ENCODE measurements around the gene MUC4. TPM values are rescaled to one million over a fixed set of nuclear protein-coding genes. Genes with fewer than 3 reads are reported as not detected.
"Not testable (repeated sequence)": the region's sequence is repeated elsewhere in the genome, so short reads cannot be mapped to it uniquely, and the experiment has no call there.

The MUC4 gene
- total and polyA plus RNA-seq, 9 of the 15 experiments (the other 6 are each of a cell fraction or from before 2014, with no cell fraction given), result under 0.01 to 0.21 (median 0.10) TPM; not detected in 4

DNA sequence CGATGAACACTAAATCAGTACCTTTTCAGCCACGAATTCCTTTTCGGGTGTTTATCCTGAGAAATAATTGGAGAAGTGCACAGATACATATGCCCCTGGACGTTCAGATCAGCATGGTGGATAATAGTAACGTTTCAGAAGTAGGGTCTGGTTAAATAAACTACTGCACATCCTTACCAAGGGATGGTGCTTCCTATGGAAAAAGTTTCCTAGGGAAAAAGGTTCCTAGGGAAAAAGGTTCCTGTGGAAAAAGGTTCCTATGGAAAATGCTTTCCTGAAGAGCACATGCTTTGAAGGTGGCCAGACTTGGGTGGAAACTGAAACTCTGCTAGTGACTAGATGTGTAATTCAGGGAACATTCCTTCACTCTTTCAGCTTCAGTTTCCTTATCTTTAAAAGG is 62.6 kb downstream of the MUC4 start:
- BruUV-seq (replicated peaks); H3K9me3 ChIP-seq (replicated peaks; ENCODE audit: control insufficient read depth, insufficient read depth, low read depth, low read length); FAIRE-seq; H3K27ac ChIP-seq (ENCODE audit: extremely low read depth, low read depth, low read length); DNase-seq (ENCODE audit: extremely low read depth in 1 of 4, low spot score in 3 of 4); H3K4me2 ChIP-seq (ENCODE audit: insufficient read depth, low read length); H4K20me1 ChIP-seq (replicated peaks; ENCODE audit: control insufficient read depth, insufficient read depth, low read length); CTCF ChIA-PET (ENCODE audit: low intra/inter-chr PET ratio); POLR2A ChIA-PET; H3K4me3 ChIP-seq; H3K9ac ChIP-seq (ENCODE audit: insufficient read depth in 1 of 2, low read depth in 2 of 2, low read length in 2 of 2); ATAC-seq; H3K79me2 ChIP-seq (ENCODE audit: control insufficient read depth, insufficient read depth, low read length); H3K36me3 ChIP-seq (ENCODE audit: control insufficient read depth, insufficient read depth, low read length); H2AFZ ChIP-seq (ENCODE audit: low read depth, low read length); H3K9me1 ChIP-seq (ENCODE audit: control insufficient read depth, insufficient read depth, low read length): not testable (repeated sequence)
- H3K4me1 ChIP-seq (replicated peaks in 1 of 2; ENCODE audit: control insufficient read depth in 2 of 2, insufficient read depth in 2 of 2, low read length in 2 of 2), result peaks cover 0 to 31% of the 10 kb centered on the region in 2 experiments; a peak in 3 of 5 replicates
- TF ChIP-seq, protein P1, sequence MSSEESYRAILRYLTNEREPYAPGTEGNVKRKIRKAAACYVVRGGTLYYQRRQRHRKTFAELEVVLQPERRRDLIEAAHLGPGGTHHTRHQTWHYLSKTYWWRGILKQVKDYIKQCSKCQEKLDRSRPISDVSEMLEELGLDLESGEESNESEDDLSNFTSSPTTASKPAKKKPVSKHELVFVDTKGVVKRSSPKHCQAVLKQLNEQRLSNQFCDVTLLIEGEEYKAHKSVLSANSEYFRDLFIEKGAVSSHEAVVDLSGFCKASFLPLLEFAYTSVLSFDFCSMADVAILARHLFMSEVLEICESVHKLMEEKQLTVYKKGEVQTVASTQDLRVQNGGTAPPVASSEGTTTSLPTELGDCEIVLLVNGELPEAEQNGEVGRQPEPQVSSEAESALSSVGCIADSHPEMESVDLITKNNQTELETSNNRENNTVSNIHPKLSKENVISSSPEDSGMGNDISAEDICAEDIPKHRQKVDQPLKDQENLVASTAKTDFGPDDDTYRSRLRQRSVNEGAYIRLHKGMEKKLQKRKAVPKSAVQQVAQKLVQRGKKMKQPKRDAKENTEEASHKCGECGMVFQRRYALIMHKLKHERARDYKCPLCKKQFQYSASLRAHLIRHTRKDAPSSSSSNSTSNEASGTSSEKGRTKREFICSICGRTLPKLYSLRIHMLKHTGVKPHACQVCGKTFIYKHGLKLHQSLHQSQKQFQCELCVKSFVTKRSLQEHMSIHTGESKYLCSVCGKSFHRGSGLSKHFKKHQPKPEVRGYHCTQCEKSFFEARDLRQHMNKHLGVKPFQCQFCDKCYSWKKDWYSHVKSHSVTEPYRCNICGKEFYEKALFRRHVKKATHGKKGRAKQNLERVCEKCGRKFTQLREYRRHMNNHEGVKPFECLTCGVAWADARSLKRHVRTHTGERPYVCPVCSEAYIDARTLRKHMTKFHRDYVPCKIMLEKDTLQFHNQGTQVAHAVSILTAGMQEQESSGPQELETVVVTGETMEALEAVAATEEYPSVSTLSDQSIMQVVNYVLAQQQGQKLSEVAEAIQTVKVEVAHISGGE (CRISPR knock-in tag; IDR thresholded peaks at IDR 0.05), result 0 out of 6 replicates have a peak, but pooled peaks of 1 of the 3 experiments have one; percentile 33
- H3K27me3 ChIP-seq (ENCODE audit: control insufficient read depth in 2 of 2, insufficient read depth in 2 of 2, low read length in 2 of 2), result peaks cover 12 to 45% of the 10 kb centered on the region in 2 experiments
- in situ Hi-C loops (cut with MboI) (loop anchor here (10.0 kb wide), 1 partner anchor 1906 kb away; no protein-coding TSS in a partner anchor), intact Hi-C loops (cut with micrococcal nuclease) (loop anchor here (10.0 kb wide), 3 partner anchors 106 to 166 kb away; no protein-coding TSS in a partner anchor)
- 28% methylated on average over 5 of the region's 5 CpGs for WGBS (ENCODE audit: insufficient coverage, low coverage, missing lambda C conversion rate)

All from K562 (cell line).